Stimulated activated memory B cell treated with anti-CD40 and anti-IgM and Interleukin-4, amounts not matched to agents 10 μg/mL and 1 μg/mL and 100 μg/mL, for 72 hours (primary cell): ENCODE measurements around the gene GALNT12.

ENCODE experiments used
- ATAC-seq: fragments of 150-1000 bp; cut with Tn5 transposase; 2 replicates; pipeline ENCODE4 v1.10.0; 2021
- H3K27ac Mint-ChIP-seq: one replicate; pipeline ENCODE4 v1.8.0; 2022; ENCODE audit warnings: mild to moderate bottlenecking, mixed read lengths
- H3K27me3 Mint-ChIP-seq: one replicate; pipeline ENCODE4 v1.8.0; 2022; ENCODE audit warnings: mixed read lengths
- H3K36me3 Mint-ChIP-seq: one replicate; pipeline ENCODE4 v1.8.0; 2022; ENCODE audit warnings: mixed read lengths
- H3K4me1 Mint-ChIP-seq: one replicate; pipeline ENCODE4 v1.8.0; 2022; ENCODE audit warnings: mixed read lengths
- H3K4me3 Mint-ChIP-seq: one replicate; pipeline ENCODE4 v1.8.0; 2022; ENCODE audit warnings: mild to moderate bottlenecking, moderate library complexity, mixed read lengths
- H3K9me3 Mint-ChIP-seq: one replicate; pipeline ENCODE4 v1.8.0; 2022; ENCODE audit warnings: mixed read lengths

The GALNT12 gene

DNA sequence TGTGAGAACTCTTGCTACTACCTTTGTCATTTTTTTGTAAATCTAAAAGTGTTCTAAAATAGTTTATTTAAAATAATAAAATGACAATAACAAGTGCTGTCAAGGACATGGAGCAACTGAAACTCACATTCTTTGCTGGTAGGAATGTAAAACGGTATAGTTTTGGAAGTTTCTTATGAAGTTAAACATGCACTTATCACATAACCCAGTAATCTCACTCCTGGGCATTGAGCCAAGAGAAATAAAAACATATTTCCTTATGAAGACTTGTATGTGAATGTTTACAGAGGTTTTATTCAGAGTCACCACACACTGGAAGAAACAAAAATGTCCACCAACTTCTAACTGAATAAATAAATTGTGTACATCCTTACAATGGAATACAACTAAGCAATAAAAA is 90.3 kb downstream of the GALNT12 start:
- H3K4me1 Mint-ChIP-seq = no peaks in the 10 kb centered on the region
- H3K36me3 Mint-ChIP-seq = no peaks in the 10 kb centered on the region
- no peak overlapping the region for H3K27ac Mint-ChIP-seq
- ATAC-seq = no peak
- no peak overlapping the region for H3K4me3 Mint-ChIP-seq
- peaks cover 2% of the 10 kb centered on the region for H3K9me3 Mint-ChIP-seq
- peaks cover 28% of the 10 kb centered on the region for H3K27me3 Mint-ChIP-seq

DNA sequence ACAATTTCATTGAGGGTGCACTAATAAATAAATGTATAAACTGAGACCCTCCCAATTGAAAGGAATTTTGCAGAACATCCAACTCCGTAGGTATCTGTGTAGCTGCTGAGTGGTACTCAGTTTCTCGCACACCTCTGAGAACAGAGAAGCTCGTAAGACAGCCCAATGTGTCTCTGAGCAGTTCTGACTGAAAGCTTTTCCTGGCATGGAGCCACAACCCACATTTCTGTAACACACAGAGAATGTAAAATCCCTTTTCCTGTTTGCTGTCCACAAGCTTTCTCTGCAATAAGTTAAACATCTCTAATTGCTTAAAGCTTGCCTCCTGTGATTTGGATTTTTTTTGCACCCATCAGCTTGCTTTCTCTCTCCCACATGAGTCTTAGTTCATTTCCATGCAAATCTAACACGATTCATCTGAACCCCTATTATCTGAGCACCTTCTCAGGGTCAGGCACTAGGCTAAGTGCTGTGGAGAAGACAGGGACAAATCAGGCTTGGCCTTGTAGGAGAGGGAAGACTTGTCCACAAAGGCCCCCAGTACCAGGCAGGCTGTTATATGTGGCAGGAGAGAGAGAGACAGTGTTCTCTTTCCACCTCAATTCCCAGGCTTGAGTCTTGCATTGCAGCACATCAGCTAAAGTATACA is 92.1 kb downstream of the GALNT12 start:
- Mint-ChIP-seq H3K4me1 (no peaks in the 10 kb centered on the region), H3K27ac (no peak overlapping the region), H3K36me3 (no peaks in the 10 kb centered on the region), H3K27me3 (peaks cover 45% of the 10 kb centered on the region), H3K4me3 (no peak overlapping the region), H3K9me3 (peaks cover 2% of the 10 kb centered on the region)
- no peak for ATAC-seq
